ENCODE measurements around the gene VIPR2. TPM values are rescaled to one million over a fixed set of nuclear protein-coding genes. Genes with fewer than 3 reads are reported as not detected.

VIPR2 gene
- total RNA-seq, 3 donors from 2014 or later: 0.48 to 14.0 (median 4.6) TPM

GRCh38 chr7:158992759-158993158, 151.9 kb downstream of the VIPR2 start:
- no peak for TF ChIP-seq POLR2A (IDR thresholded peaks at IDR 0.05)
- TF ChIP-seq POLR2AphosphoS5 (IDR thresholded peaks at IDR 0.05): no peak
- TF ChIP-seq CTCF (IDR thresholded peaks at IDR 0.05): no peak
- Histone ChIP-seq H3K9me3 (peaks cover 0 to 9% of the 10 kb centered on the region in 2 donors), H3K4me3 (no peak overlapping the region), H3K27ac (no peak overlapping the region), H3K4me1 (no peaks in the 10 kb centered on the region), H3K36me3 (no peaks in the 10 kb centered on the region), H3K27me3 (peaks cover 0 to 57% of the 10 kb centered on the region in 2 donors)
- intact Hi-C loops (cut with DNase I; ENCODE audit: low total_unique reads): no loop called here
- DNase-seq (ENCODE audit: low spot score in 2 of 2): no peak

DNA sequence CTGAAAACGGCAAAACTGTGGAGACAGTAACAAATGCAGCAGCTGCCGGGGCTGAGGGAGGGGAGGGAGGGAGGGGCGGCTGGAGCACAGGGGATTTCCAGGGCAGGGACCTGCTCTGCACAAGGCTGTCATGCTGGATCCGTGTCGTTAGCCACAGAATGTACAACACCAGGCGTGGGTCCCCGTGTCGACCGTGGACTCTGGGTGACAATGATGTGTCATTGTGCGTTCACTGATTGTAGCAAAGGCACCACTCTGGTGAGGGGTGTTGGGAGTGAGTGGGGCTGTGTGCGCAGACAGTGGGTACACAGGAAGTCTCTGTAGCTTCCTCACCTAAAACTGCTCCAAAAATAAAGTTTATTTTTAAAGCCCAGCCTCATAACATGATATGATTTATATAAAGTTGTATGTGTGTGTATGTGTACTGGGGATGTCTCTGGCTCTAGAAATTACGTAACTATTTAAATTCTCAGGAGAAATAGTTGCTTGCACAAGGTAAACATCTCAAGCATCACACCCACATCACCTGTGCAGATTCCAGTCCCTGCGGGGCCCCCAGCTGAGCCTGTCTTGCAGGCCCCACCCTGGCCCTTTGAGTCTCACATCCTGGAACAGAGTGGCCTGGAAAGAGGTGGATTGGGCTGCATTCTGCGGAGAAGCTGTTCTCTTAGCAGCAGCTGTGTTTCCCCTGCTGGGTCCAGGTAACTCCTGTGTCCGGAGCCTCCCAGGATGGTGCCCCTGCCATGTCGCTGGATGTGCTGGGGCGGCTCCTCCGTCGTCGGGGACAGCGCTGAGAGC, 152.6 kb downstream of the VIPR2 start:
- Histone ChIP-seq H3K27ac (no peak overlapping the region), H3K36me3 (no peaks in the 10 kb centered on the region), H3K27me3 (peaks cover 0 to 50% of the 10 kb centered on the region in 2 donors), H3K4me1 (no peaks in the 10 kb centered on the region), H3K9me3 (peaks cover 0 to 9% of the 10 kb centered on the region in 2 donors), H3K4me3 (no peak overlapping the region)
- intact Hi-C loops (cut with DNase I; ENCODE audit: low total_unique reads): no loop called here
- TF ChIP-seq CTCF (IDR thresholded peaks at IDR 0.05) (no peak), POLR2AphosphoS5 (IDR thresholded peaks at IDR 0.05) (no peak), POLR2A (IDR thresholded peaks at IDR 0.05) (no peak)
- DNase-seq (ENCODE audit: low spot score in 2 of 2): no peak

GRCh38 chr7:158988996-158989395, 155.7 kb downstream of the VIPR2 start:
- DNase-seq (ENCODE audit: low spot score in 2 of 2): no peak
- H3K4me1 ChIP-seq: no peaks in the 10 kb centered on the region
- no peak overlapping the region for H3K4me3 ChIP-seq
- TF ChIP-seq CTCF (IDR thresholded peaks at IDR 0.05): no peak
- no peak for TF ChIP-seq POLR2AphosphoS5 (IDR thresholded peaks at IDR 0.05)
- TF ChIP-seq POLR2A (IDR thresholded peaks at IDR 0.05): no peak
- no peaks in the 10 kb centered on the region for H3K36me3 ChIP-seq
- peaks cover 5 to 12% of the 10 kb centered on the region in 2 donors for H3K9me3 ChIP-seq
- peaks cover 0 to 39% of the 10 kb centered on the region in 2 donors for H3K27me3 ChIP-seq
- intact Hi-C loops (cut with DNase I; ENCODE audit: low total_unique reads): no loop called here
- H3K27ac ChIP-seq: no peak overlapping the region

DNA sequence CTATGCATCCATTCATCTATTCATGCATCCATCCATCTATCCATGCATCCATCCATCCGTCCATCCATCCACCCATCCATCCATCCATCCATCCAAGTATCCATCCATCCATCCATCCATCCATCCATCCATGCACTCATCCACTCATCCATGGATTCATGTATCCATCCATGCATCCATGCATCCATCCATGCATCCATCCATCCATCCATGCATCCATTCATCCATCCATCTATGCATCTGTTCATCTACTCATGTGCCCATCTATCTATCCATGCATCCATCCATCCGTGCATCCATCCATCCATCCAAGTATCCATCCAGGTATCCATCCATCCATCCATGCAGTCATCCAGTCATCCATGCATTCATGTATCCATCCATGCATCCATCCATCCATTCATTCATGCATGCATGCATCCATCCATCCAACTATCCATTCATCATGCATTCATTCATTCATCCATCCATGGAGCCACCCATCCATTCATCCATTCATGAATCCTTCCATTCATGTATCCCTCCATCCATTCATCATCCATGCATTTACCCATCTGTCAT, 156.3 kb downstream of the VIPR2 start:
- Histone ChIP-seq H3K4me1 (no peaks in the 10 kb centered on the region), H3K27me3 (peaks cover 0 to 33% of the 10 kb centered on the region in 2 donors), H3K9me3 (peaks cover 11 to 17% of the 10 kb centered on the region in 2 donors), H3K36me3 (no peaks in the 10 kb centered on the region), H3K27ac (no peak overlapping the region), H3K4me3 (no peak overlapping the region)
- intact Hi-C loops (cut with DNase I; ENCODE audit: low total_unique reads): no loop called here
- no peak for DNase-seq (ENCODE audit: low spot score in 2 of 2)
- TF ChIP-seq POLR2A (IDR thresholded peaks at IDR 0.05) (no peak), POLR2AphosphoS5 (IDR thresholded peaks at IDR 0.05) (no peak), CTCF (IDR thresholded peaks at IDR 0.05) (no peak)

- no peak overlapping the region for H3K27ac ChIP-seq
- intact Hi-C loops (cut with DNase I; ENCODE audit: low total_unique reads): no loop called here
- no peak for TF ChIP-seq POLR2AphosphoS5 (IDR thresholded peaks at IDR 0.05)
- TF ChIP-seq POLR2A (IDR thresholded peaks at IDR 0.05): no peak
- TF ChIP-seq CTCF (IDR thresholded peaks at IDR 0.05): no peak
- H3K4me3 ChIP-seq: no peak overlapping the region
- H3K27me3 ChIP-seq: peaks cover 0 to 26% of the 10 kb centered on the region in 2 donors
- DNase-seq (ENCODE audit: low spot score in 2 of 2): no peak
- peaks cover 15 to 23% of the 10 kb centered on the region in 2 donors for H3K9me3 ChIP-seq
- H3K36me3 ChIP-seq: no peaks in the 10 kb centered on the region
- H3K4me1 ChIP-seq: no peaks in the 10 kb centered on the region
Measured at GRCh38 chr7:158987691-158988090, 157.0 kb downstream of the VIPR2 start.
